NCI-H146 treated with DMSO at 0.1 percent for 48 hours (cell line): Measurements from ENCODE around the gene PASK.
"Not testable (repeated sequence)": the region's sequence is repeated elsewhere in the genome, so short reads cannot be mapped to it uniquely, and the experiment has no call there.

Experiments
- DNase-seq: peaks from one replicate; lab custom pipeline; 2025; ENCODE audit not compliant: unreplicated experiment; lab: John Stamatoyannopoulos, UW

The PASK gene

GRCh38 chr2:241108271-241109209, 40.7 kb downstream of the PASK start:
- no peak for DNase-seq

- DNase-seq: no peak
Measured at GRCh38 chr2:241107031-241107783, 42.1 kb downstream of the PASK start.

GRCh38 chr2:241105641-241106040, 43.6 kb downstream of the PASK start:
- no peak for DNase-seq

GRCh38 chr2:241104611-241105010, 44.7 kb downstream of the PASK start:
- DNase-seq: not testable (repeated sequence)

- no peak for DNase-seq
Measured at GRCh38 chr2:241103176-241103595, 46.1 kb downstream of the PASK start.

GRCh38 chr2:241102239-241102803, 47.0 kb downstream of the PASK start, which contains the start of gene MTERF4:
Gene MTERF4, minus strand, starts transcription at chr2:241102287. Its CDS starts 14 bp downstream, at chr2:241102273.
- DNase-seq: peak; percentile 34

- no peak for DNase-seq
Measured at GRCh38 chr2:241099246-241099645, 50.0 kb downstream of the PASK start.

GRCh38 chr2:241096979-241097378, 52.3 kb downstream of the PASK start:
- DNase-seq: no peak

GRCh38 chr2:241095594-241096290, 53.5 kb downstream of the PASK start:
- no peak for DNase-seq

- DNase-seq: no peak
Measured at GRCh38 chr2:241094924-241095420, 54.3 kb downstream of the PASK start.

GRCh38 chr2:241094172-241094571, 55.1 kb downstream of the PASK start:
- no peak for DNase-seq

GRCh38 chr2:241093133-241093781, 56.0 kb downstream of the PASK start:
- peak; percentile 15 for DNase-seq

GRCh38 chr2:241092677-241093076, 56.6 kb downstream of the PASK start:
- DNase-seq: no peak

GRCh38 chr2:241091734-241092445, 57.4 kb downstream of the PASK start:
- DNase-seq: no peak

GRCh38 chr2:241091201-241091600, 58.1 kb downstream of the PASK start:
- DNase-seq: no peak

GRCh38 chr2:241088791-241089732, 60.2 kb downstream of the PASK start:
- no peak for DNase-seq

GRCh38 chr2:241088376-241088775, 60.9 kb downstream of the PASK start:
- DNase-seq: no peak

GRCh38 chr2:241087420-241088268, 61.6 kb downstream of the PASK start:
- no peak for DNase-seq
